VCaP (cell line): Measurements from ENCODE around the gene CLASP2.

Experiments used
- H3K27ac ChIP-seq: fragments of 450-650 bp; 2 replicates; pipeline ENCODE4 v1.5.1; 2017
- TF ChIP-seq, protein P1 (sequence below): fragments of 450-650 bp; conservative IDR thresholded peaks from 2 replicates; pipeline ENCODE4 v1.5.1; 2017; ENCODE audit warnings: mild to moderate bottlenecking, moderate library complexity

The CLASP2 gene

DNA sequence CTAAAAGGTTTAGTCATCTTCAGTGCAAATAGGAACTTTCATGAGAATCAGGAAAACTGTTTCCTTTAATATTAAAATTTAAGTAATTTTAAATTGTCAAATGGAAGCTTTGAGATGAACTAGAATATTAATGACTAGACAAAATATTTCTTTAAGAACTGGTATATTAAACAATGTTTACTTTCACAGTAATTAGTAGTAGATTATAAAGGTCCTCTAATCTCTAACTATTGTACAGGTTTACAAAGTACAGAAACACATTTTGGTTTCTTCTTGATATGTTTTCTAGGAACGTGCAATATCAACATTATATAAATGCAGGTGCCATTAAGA lies 138.9 kb downstream of the CLASP2 start:
- TF ChIP-seq, protein P1, sequence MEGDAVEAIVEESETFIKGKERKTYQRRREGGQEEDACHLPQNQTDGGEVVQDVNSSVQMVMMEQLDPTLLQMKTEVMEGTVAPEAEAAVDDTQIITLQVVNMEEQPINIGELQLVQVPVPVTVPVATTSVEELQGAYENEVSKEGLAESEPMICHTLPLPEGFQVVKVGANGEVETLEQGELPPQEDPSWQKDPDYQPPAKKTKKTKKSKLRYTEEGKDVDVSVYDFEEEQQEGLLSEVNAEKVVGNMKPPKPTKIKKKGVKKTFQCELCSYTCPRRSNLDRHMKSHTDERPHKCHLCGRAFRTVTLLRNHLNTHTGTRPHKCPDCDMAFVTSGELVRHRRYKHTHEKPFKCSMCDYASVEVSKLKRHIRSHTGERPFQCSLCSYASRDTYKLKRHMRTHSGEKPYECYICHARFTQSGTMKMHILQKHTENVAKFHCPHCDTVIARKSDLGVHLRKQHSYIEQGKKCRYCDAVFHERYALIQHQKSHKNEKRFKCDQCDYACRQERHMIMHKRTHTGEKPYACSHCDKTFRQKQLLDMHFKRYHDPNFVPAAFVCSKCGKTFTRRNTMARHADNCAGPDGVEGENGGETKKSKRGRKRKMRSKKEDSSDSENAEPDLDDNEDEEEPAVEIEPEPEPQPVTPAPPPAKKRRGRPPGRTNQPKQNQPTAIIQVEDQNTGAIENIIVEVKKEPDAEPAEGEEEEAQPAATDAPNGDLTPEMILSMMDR, result no peak
- H3K27ac ChIP-seq, result no peak overlapping the region

DNA sequence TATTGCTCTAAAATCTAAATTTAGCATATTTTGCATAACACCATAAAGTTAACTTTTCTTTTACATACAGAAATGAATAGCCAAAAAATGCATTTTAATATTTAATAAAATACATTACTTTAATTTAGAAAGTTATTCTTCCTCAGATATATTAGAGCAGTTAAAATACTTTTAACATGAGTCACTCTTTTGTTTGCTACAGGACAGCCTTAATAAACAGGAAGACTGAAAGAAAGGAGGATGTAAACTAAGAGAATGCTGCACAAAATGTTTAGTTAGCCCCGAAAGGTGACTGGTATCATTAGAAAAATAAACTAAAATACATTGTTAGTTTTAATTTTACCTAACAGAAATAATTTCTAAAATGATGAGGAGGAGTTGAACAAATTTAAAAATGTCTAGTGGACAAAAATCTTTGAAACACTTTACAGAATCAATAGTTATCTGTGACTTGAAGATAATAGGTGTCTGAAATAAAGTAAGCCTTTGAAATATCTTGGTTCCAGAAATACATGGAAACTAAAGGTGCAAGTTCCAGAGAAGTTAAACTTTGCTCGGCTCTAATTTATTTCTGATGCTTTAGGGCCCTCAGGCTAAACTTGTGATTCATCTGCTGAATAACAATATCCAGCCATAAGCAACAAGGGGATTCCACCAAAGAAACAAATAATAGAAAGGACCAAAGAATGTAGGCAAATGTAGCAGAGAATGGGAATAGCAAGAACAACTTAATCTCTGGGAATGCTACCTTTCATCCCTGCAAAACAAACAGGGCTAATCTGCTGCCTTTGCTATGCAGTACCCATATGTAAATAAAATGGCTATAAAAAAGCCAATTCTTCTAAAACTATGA lies 139.5 kb downstream of the CLASP2 start:
- H3K27ac ChIP-seq, result no peak overlapping the region
- TF ChIP-seq, protein P1, result no peak

DNA sequence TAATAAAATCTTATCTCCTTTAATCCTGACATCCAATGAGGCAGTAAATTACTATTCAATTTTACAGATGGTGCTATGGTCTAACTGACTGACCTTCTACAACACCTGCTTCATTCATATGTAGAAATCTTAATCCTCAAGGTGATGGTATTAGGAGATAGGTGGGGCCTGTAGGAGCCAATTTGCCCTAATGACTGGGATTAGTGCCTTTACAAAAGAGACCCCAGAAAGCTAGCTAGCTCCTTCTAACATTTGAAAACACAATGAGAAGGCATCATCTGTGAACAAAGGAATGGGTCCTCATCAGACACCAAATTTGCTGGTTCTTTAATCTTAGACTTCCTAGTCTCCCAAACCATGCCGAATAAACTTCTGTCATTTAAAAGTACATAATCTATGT lies 140.5 kb downstream of the CLASP2 start:
- H3K27ac ChIP-seq, result no peak overlapping the region
- TF ChIP-seq, protein P1, result no peak

DNA sequence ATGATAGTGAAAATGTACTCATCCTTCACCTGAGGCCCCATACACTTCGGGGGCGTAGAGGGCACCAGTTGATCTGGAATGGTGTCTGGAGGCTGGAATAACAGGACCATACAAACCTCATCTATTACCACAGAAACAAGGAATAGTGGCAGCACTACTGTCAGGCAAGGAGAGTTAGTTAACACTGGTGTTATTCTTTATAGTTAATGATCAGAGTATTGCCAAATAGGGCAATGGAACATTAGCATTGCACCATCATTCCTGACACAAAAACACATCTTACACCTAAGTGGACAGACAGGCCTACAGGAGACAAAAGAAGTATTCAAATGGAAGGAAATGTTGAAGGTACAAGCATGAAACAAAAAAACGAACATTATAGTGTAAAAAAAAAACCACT lies 140.9 kb downstream of the CLASP2 start:
- TF ChIP-seq, protein P1, result no peak
- H3K27ac ChIP-seq, result no peak overlapping the region

DNA sequence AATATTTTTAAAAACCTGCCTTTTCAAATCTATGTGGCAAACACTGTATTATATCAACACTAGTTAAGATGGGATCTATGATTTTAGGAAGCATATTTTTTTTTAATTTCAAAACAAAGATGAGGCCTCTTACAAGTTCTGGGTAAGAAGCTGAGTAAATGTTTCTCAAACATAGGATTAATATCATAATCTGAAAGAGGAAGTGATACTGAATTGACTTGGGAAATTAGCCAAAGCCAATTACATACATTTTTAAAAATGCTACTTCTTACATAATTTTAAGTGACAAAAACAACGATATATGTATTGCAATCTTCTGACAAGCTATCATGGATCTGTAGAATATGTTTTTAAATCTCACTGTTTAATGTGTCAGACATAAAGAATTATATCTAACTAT lies 142.7 kb downstream of the CLASP2 start:
- TF ChIP-seq, protein P1, result no peak
- H3K27ac ChIP-seq, result no peak overlapping the region

DNA sequence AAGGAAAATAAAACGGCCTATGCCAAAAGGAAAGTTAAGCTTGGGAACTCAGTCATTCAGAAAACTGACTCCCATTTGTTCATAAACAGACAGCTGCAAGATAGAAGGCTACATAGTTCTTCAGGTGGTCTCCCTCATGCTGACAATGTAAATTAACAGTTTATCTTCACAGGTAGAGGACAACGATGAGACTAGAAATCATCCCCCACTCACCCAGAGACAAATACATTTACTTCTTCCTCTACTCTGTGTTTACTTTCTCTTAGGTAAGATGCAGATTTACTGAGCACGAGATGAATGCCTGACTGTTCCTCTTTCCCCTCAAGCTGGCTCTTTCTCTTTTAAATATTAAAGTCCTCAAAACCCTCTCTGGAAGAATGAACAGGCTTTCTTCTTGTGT lies 160.2 kb downstream of the CLASP2 start:
- no peak overlapping the region for H3K27ac ChIP-seq
- TF ChIP-seq, protein P1, result no peak

DNA sequence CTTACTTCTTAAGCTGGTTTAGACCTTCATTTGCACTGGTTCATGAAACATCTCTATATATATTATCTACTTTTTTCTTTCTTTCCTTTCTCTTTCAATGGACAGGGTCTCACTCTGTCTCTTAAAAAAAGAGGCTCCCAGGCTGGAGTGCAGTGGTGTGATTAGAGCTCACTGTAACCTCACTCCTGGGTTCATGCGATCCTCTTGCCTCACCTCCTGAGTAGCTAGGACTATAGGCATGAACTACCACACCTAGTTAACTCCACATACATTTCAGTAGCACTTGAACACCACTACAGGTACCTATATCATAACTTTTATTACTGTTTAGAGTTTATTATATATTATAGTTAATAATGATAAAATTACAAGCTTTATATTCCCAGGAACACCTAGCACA lies 160.8 kb downstream of the CLASP2 start:
- H3K27ac ChIP-seq, result no peak overlapping the region
- TF ChIP-seq, protein P1, result no peak
